GM04504 (cell line): ENCODE measurements around the gene CD1B.
"Not testable (repeated sequence)": the region's sequence is repeated elsewhere in the genome, so short reads cannot be mapped to it uniquely, and the experiment has no call there.

Source experiments
- DNase-seq: peaks from one replicate; pipeline ENCODE4 v3.0.0-alpha.2; 2012; ENCODE audit warnings: low read depth

Gene CD1B

DNA sequence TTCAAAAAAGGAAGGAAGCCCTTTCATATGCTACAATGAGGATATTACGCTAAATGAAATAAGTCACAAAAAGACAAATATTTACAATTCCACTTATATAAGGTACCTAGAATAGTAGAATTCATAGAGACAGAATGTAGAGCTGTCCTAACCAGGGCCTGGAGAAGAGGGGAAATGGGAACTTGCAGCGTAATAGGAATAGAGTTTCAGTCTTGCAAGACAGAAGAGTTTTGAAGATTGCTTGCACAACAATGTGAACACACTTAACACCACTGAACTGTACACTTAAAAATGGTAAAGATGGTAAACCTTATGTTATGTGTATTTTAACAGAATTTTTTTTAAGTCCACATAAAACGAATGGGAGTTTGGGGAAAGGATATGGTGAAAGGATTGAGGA, 2.9 kb downstream of the CD1B start:
- DNase-seq: no peak

DNA sequence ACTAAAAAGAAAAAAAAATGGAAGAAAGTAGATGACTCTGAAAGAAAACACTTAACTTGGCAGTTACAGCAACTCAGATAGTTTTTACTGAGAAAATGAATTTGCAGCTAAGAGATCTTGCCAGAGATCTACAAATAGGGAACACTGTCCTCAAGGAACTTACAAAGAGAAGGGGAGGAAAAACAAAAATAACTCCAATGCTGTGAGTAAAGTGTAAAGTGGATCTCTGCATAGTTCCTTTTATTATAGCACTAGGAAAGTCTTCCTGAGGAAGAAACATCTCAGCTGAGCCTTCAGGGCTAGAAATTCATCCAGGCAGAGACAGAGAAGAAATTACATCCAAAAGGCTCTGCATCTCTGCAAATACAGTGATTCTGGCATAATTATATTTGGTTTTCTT, 3.9 kb downstream of the CD1B start:
- no peak for DNase-seq

DNA sequence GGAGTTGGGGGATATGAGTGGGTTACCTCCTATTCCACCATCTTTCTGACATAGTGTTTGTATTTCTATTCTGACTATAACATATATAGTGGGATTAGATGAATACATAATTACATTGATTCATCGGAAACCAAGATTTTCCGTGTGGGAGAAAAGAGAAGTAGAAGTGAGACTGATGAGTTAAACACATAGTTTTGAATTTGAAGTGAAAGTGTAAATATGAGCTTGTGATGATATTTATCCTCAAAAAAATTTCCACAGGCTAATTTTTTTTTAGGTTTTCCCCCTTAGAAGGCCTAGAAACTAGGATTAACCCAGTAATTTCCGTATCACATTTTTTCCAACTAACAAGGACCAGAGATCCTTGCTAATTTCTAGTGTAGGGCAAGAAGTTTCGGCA, 6.9 kb downstream of the CD1B start:
- DNase-seq: no peak

DNA sequence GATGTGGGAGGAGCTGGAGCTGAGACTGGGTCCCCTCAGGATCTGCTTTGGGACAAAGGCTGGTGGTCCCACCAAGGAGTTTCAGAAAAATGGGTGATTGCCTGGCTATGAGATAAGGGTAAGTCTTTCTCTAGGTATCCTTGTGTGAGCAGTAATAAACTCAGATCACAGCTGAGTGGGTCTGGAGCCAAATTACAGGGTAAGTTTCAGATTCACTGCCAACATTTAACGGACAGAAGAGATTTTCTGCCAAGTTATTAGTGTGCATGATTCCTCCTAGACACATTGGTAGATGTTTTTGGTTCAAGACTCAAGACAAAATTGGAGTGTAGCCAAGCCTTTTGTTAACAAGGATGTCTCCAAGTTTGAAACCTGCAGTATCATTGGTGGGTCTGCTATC, 7.5 kb downstream of the CD1B start:
- DNase-seq: no peak

DNA sequence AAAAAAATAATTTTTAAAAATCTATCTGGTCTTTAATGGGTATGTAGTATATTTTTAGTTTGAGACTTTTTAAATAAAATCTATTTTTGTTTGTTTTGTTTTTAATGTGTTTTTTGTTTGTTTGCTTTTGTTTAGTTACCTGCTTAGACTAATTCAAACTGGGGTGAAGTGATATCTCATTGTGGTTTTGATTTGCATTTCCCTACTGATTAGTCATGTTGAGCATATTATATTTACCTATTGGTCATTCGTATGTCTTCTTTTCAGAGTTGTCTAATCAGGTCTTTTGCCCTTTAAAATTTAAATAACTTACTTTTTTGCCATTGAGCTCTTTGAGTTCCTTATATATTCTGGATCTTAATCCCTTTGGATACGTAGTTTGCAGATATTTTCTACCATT, 20.3 kb downstream of the CD1B start:
- no peak for DNase-seq

DNA sequence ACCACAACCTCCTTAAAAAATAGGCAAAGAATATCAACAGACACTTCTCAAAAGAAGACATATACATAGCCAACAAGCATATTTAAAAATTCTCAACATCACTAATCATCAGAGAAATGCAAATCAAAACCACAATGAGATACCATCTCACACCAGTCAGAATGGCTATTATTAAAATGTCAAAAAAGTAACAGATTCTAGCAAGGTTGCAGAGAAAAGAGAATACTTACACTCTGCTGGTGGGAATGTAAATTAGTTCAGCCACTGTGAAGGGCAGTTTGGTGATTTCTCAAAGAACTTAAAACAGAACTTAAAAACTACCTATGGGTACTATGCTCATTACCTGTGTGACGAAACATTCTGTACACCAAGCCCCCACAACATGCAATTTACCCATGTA, 20.7 kb downstream of the CD1B start:
- no peak for DNase-seq

DNA sequence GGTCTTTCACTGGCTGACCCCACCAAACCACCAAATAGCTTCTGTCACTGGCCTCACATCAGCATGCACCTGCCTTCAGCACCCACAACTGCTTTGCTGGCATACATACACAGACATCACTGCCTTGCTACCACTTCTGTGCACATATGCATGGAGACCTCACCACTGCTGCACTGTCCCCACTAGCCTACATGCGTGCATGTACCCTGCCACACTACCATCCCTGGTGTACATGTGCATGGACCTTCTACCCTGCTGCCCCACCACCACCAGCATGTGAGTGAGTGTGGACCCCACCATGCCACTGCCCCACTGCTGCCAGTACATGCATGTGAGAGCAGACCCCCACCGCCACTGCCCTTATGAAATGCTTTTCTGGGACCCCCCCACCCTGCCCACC, 35.5 kb downstream of the CD1B start:
- no peak for DNase-seq

DNA sequence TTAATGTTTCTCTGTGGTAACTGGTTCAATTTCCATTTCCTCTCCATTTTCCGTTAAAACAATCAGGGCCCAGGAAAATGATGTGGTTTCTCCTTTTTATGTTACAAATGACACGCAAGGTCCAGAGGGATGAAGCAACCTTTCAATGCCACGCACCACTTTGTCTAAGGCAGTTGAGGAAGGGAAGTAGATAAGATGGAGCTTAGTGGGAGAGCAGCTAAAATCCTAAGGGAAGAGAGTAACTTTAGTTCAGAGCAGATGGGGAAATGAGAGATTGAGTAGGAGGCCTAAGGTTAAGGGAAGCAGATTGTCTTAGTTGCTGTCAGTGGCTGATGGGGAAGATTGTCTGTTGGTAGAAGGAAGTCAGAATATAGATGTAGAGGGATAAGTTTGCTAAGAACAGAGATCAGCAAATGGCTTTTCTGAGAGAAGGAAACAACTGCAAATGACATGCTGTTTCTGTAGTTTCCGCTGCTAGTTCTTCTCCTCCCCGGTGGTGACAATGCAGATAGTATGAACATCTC, 40.9 kb downstream of the CD1B start:
- DNase-seq: no peak

DNA sequence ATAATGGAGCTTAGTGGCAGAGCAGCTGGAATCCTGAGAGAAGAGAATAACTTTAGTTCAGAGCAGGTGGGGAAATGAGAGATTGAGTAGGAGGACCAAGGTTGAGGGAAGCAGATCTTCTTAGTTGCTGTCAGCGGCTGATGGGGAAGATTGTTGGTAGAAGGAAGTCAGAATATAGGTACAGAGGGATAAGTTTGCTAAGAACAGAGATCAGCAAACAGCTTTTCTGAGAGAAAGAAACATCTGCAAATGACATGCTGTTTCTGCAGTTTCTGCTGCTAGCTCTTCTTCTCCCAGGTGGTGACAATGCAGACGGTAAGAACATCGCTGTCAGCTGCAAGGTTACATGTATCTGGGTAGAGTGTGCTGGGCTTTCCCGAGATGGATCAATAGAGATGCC, 41.5 kb downstream of the CD1B start, which contains the start of gene CD1C:
Gene CD1C (plus strand): TSS at position 113 of the 400 bp plus-strand sequence. CDS start 142 bp downstream, at position 255.
- no peak for DNase-seq

DNA sequence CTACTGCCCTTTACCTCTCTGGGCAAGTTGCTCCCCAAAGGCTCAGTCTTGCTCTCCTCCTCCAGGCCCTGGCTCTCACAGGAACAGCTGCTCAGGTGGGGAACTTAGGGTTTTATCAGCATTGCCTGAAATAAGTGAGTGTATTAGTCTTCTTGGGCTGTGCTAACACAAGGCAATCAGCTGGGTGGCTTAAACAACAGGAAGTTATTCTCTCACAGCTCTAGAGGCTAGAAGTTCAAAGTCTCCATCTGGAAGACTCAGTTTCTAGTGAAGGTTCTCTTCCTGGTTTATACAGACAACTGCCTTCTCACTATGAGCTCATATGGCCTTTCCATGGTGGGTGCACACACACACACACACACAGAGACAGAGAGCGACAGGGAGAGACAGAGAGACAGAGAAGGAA, 44.4 kb downstream of the CD1B start:
- DNase-seq: no peak

DNA sequence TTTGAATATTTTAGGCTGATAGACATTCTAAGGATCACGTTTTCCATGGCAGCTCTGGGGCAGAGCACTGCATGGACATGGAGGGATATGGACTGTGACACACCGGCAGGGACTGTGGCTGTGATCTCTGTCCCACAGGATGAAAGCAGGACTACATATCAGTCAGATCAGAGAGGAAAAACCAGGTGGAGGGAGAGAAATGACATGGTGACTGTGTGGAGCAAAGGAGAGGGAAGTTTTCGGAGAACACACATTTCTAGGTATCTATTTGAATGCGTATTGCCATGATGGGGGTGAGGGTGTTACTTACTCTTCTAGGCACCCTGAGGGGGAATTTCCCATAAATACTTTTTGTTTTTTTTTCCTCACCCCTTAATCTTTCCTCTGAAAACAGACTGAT, 44.8 kb downstream of the CD1B start:
- DNase-seq: no peak

DNA sequence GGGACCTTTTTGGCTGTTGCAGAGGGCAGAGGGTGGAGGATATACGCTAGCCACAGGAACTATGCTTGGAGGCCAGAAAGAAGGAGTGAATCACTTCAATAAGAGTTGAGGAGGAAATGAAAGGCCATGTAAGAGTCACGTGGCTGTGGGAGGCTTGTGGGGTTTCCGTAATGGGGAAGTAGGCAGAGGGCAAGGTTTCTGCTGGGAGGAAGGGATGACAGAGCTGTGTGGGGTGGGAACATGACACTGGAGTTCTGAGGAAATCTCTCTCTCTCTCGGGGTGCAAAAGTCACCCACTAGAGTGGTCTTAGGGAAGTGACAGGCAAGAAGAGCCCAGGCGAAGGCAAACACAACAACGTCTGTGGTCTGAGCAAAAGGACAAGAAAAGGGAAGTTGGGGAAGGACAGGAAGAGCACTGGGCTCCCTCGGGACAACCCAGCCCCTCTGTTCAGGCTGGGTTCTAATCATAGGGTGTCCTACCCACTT, 45.5 kb downstream of the CD1B start:
- DNase-seq: no peak

DNA sequence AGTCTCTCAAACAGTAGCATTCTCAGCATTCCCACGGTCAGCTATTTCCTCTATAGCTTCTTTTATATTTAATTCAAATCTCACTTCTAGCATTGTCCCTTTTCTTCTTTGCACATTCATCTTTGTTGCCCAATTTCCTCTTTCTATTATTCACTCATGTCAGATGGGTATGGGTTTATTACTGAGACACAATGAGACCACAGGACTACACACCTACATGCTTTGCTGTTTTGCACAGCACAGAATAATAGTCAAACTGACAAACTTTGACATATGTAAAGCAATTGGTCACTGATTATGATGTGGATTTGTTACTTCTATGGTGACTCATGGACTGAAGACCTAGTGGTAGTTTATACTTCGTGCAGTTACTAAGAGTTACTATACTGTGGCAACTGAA, 47.4 kb downstream of the CD1B start:
- DNase-seq: no peak

DNA sequence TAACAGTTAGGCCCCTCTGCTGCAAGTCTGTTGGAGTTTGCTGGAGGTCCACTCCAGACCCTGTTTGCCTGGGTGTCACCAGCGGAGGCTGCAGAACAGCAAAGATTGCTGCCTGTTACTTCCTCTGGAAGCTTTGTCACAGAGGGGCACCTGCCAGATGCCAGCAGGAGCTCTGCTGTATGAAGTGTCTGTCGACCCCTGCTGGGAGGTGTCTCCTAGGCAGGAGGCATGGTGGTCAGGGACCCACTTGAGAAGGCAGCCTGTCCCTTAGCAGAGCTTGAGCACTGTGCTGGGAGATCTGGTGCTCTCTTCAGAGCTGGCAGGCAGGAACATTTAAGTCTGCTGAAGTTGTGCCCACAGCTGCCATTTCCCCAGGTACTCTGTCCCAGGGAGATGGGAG, 48.9 kb downstream of the CD1B start:
- DNase-seq: not testable (repeated sequence)
